GM13976 (cell line): ENCODE data around the gene TNFSF4.

Source experiments
- DNase-seq: peaks from one replicate; pipeline ENCODE4 v3.0.0; 2012; ENCODE audit warnings: low spot score
- in situ Hi-C: fragments of 300-500 bp; cut with MboI; formaldehyde crosslinking; loops from one replicate; pipeline ENCODE4 v1.12.0; 2022; ENCODE audit warnings: low sequenced_read_pairs, mixed read lengths, inconsistent platforms; ENCODE audit not compliant: unreplicated experiment
- TF ChIP-seq, protein P1 (sequence below): IDR thresholded peaks from 2 replicates; pipeline ENCODE4 v1.5.1; 2012; ENCODE audit warnings: borderline replicate concordance, mild to moderate bottlenecking; ENCODE audit not compliant: insufficient read depth; ENCODE audit errors: extremely low read depth, missing control alignments, control extremely low read depth

TNFSF4 gene, protein sequence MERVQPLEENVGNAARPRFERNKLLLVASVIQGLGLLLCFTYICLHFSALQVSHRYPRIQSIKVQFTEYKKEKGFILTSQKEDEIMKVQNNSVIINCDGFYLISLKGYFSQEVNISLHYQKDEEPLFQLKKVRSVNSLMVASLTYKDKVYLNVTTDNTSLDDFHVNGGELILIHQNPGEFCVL

DNA sequence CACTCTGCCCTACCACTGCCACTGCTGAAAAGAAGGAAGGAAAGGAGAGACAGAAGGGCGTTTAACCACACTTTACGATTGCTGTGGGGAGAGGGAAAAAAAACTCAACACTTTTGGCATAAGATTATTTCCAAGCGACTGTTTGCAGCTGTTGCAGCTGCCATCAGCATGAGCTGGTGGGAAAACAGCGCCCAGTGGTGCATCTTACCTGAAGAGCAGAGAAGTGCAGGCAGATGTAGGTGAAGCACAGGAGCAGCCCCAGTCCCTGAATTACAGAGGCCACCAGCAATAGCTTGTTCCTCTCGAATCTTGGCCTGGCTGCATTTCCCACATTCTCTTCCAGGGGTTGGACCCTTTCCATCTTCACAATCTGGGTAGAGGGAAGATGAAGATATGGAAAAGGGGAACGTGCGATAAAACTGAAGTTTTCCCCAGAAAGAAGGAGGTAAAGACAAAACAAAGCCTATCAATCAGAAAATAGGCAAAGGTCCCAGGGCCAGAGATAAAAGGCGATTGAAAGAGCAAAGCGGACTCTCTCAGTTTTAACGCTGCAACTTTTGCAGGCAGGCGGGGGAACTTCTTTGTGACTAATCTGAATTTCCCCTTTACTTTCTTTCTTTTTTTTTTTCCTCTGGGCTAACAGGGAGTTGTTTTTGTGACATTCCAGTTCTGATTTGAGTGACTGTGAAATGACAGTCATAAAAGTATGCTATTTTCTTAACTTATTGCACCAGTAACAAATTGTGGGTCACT, at the start of gene TNFSF4:
Gene TNFSF4 (minus strand): TSS at position 516 of the 753 bp plus-strand sequence. CDS start 155 bp downstream, at position 361.
- DNase-seq = no peak
- in situ Hi-C loops = no loop called here
- TF ChIP-seq, protein P1, sequence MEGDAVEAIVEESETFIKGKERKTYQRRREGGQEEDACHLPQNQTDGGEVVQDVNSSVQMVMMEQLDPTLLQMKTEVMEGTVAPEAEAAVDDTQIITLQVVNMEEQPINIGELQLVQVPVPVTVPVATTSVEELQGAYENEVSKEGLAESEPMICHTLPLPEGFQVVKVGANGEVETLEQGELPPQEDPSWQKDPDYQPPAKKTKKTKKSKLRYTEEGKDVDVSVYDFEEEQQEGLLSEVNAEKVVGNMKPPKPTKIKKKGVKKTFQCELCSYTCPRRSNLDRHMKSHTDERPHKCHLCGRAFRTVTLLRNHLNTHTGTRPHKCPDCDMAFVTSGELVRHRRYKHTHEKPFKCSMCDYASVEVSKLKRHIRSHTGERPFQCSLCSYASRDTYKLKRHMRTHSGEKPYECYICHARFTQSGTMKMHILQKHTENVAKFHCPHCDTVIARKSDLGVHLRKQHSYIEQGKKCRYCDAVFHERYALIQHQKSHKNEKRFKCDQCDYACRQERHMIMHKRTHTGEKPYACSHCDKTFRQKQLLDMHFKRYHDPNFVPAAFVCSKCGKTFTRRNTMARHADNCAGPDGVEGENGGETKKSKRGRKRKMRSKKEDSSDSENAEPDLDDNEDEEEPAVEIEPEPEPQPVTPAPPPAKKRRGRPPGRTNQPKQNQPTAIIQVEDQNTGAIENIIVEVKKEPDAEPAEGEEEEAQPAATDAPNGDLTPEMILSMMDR = no peak

DNA sequence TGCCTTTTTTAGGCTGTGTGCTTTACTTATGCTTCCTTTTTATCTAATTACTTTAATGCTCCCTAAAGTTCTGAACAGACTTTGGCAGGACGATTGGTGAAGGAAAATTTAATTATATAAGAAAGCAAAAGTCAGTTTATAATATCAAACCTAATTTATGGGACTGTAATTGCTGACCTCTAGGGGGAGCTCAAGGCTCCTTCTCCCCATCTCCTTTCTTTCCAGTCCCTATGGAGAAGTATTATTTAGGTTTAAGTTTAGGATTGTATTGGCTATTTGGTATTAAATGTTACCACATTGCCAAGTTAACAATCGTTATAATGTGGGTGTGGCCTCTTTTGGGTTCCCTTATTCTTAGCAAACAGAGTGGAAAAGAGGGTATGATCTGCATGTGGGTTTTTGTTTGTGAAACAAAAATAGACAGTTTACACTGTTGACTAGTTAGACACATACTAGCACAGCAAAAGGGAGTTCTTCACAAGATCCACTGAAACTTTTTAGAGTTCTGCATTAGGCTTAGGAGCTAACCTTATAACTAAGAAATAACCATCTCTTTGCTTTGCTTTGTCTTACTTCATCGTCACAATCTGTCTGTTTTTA, 48.2 kb upstream of the TNFSF4 start:
- TF ChIP-seq, protein P1 = peak; percentile 37
- in situ Hi-C loops = no loop called here
- no peak for DNase-seq

DNA sequence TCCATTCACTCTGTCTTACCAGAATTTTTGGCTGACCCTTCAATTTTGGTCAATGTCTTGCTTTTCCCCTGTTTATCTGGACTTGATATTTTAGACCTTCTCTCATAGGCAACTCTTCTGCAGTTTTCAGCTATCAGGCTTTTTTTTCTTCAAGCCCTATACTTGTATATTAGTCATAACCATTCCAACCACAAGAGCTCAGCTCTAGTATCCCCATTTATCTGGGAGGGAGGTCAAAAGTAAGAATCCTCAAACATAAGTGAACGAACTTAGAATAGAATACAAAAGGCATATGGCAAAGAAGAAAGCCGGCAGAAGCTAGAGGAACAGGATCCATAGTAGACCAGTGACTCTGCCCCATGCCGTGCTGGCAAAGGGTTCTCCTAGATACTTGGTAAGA, 45.9 kb upstream of the TNFSF4 start:
- DNase-seq = no peak
- TF ChIP-seq, protein P1 = no peak
- in situ Hi-C loops = no loop called here

DNA sequence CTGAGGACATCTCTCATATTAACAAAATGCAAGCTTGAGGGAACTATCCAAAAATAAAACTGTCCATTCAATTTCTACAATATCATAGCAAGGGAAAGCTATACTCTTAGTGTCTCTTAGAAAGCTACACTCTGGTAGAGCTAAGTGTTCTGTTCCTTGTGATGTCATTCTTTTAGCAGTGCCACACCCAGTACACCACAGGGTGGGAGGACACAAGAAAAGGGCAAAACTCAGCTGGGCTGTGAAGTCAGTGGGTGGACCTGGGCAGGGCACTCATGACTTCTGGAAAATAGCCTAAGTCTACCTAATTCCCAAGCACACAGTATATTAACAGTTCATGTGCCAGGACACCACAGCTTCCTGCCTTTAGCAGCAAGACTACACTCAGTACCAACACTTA, 42.2 kb upstream of the TNFSF4 start:
- DNase-seq = no peak
- in situ Hi-C loops = no loop called here
- TF ChIP-seq, protein P1 = no peak

DNA sequence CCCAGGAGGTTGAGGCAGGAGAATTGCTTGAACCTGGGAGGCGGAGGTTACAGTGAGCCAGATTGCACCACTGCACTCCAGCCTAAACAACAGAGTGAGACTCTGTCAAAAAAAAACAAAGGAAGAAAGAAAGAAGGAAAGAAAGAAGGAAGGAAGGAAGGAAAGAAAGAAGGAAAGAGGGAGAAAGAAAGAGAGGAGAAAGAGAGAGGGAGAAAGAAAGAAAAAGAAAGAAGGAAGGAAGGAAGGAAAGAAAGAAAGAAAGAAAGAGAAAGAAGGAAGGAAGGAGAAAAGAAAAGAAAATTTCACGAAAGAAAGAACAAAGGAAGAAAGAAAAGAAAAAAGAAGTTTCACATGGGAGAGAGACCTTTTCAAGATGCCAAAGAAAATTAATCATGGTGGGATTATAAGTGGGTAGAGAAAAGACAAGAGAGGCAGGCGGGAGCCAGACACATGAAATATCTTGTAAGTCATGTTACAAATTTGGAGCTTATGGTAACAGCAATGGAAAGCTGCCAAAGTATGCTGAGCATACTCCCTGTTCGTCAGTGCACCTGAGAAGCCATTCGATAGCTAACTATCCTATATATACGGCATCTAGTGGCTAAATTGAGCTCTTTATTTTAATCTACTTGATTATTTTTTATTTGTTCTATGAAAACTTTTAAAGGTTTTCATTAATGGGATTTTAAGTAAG, 41.3 kb upstream of the TNFSF4 start:
- TF ChIP-seq, protein P1 = no peak
- in situ Hi-C loops = no loop called here
- no peak for DNase-seq

DNA sequence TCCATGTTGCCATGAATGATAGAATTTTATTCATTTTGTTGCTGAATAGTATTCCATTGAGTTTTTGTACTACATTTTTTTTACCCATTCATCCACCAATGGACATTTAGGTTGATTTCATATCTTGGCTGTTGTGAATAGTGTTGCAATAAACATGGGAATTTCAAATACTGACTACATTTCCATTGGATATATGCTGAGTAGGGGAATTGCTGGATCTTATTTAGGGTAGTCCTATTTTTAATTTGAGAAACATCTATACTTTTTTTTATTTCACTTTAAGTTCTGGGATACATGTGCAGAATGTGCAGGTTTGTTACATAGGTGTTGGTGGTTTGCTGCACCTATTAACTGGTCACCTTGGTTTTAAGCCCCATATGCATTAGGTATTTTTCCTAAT, 38.8 kb upstream of the TNFSF4 start:
- in situ Hi-C loops = no loop called here
- TF ChIP-seq, protein P1 = no peak
- DNase-seq = no peak
